IPS DF 4.7 (cell line): ENCODE data around the gene TRAPPC11.
"Not testable (repeated sequence)": the region's sequence is repeated elsewhere in the genome, so short reads cannot be mapped to it uniquely, and the experiment has no call there.

Experiments used
- DNase-seq: peaks from one replicate; pipeline ENCODE4 v3.0.0-alpha.2; 2013; ENCODE audit warnings: low spot score; ENCODE audit errors: extremely low read depth

TRAPPC11 gene

GRCh38 chr4:183721207-183722081 lies 62.4 kb downstream of the TRAPPC11 start:
- DNase-seq: peak; percentile 2

- DNase-seq: no peak
Observed at GRCh38 chr4:183722731-183723560, 63.9 kb downstream of the TRAPPC11 start.

GRCh38 chr4:183723561-183724228 lies 64.6 kb downstream of the TRAPPC11 start:
- DNase-seq: no peak

- not testable (repeated sequence) for DNase-seq
Observed at GRCh38 chr4:183725585-183725984, 66.5 kb downstream of the TRAPPC11 start.

- no peak for DNase-seq
Observed at GRCh38 chr4:183727482-183727881, 68.4 kb downstream of the TRAPPC11 start.

- DNase-seq: no peak
Observed at GRCh38 chr4:183728223-183729068, 69.4 kb downstream of the TRAPPC11 start.

- no peak for DNase-seq
Observed at GRCh38 chr4:183729069-183729406, 69.9 kb downstream of the TRAPPC11 start.

GRCh38 chr4:183729430-183730328 lies 70.6 kb downstream of the TRAPPC11 start:
- no peak for DNase-seq

GRCh38 chr4:183732296-183732695 lies 73.2 kb downstream of the TRAPPC11 start:
- no peak for DNase-seq

- no peak for DNase-seq
Observed at GRCh38 chr4:183733181-183733580, 74.1 kb downstream of the TRAPPC11 start.

GRCh38 chr4:183738081-183738673 lies 79.1 kb downstream of the TRAPPC11 start:
- no peak for DNase-seq

GRCh38 chr4:183738961-183739360 lies 79.9 kb downstream of the TRAPPC11 start:
- DNase-seq: no peak

GRCh38 chr4:183746305-183747229 lies 87.5 kb downstream of the TRAPPC11 start:
- no peak for DNase-seq

GRCh38 chr4:183747380-183747779 lies 88.3 kb downstream of the TRAPPC11 start:
- no peak for DNase-seq

- DNase-seq: no peak
Observed at GRCh38 chr4:183747931-183748670, 89.0 kb downstream of the TRAPPC11 start.

GRCh38 chr4:183751106-183751505 lies 92.0 kb downstream of the TRAPPC11 start:
- no peak for DNase-seq

GRCh38 chr4:183755596-183755995 lies 96.5 kb downstream of the TRAPPC11 start:
- DNase-seq: no peak

- DNase-seq: no peak
Observed at GRCh38 chr4:183757060-183757459, 98.0 kb downstream of the TRAPPC11 start.
